ENCODE results near the gene KLHL29.

The KLHL29 gene

GRCh38 chr2:23485261-23485660 lies 100.3 kb downstream of the KLHL29 start:
- Histone ChIP-seq H3K4me2 (ENCODE audit: low read depth, low read length) (no peak overlapping the region), H3K9me3 (replicated peaks; ENCODE audit: insufficient read depth, low read length) (no peaks in the 10 kb centered on the region), H4K20me1 (ENCODE audit: insufficient read depth, low read length) (no peaks in the 10 kb centered on the region), H3K9ac (ENCODE audit: low read length) (no peak overlapping the region), H3K4me3 (ENCODE audit: low read length) (no peak overlapping the region), H3K27ac (ENCODE audit: low read length) (no peak overlapping the region), H3F3A (ENCODE audit: insufficient read depth, low read length) (no peaks in the 10 kb centered on the region), H3K27me3 (replicated peaks; ENCODE audit: insufficient read depth, low read length) (no peaks in the 10 kb centered on the region), H2AFZ (ENCODE audit: low read length) (no peak overlapping the region), H3K9me2 (replicated peaks; ENCODE audit: insufficient read depth, low read length) (no peaks in the 10 kb centered on the region), H3K36me3 (replicated peaks; ENCODE audit: insufficient read depth, low read length) (no peaks in the 10 kb centered on the region), H3K79me2 (ENCODE audit: low read length) (no peaks in the 10 kb centered on the region), H3K4me1 (ENCODE audit: low read length) (no peaks in the 10 kb centered on the region)
- TF ChIP-seq EZH2phosphoT487 (IDR thresholded peaks at IDR 0.05; ENCODE audit: low read length) (no peak), EZH2 (optimal IDR thresholded peaks at IDR 0.05; ENCODE audit: low read depth, low read length) (no peak)
- DNase-seq, result no peak

GRCh38 chr2:23485841-23486683 lies 101.1 kb downstream of the KLHL29 start:
- Histone ChIP-seq H3K4me1 (ENCODE audit: low read length) (no peaks in the 10 kb centered on the region), H3K9me3 (replicated peaks; ENCODE audit: insufficient read depth, low read length) (no peaks in the 10 kb centered on the region), H3K27ac (ENCODE audit: low read length) (no peak overlapping the region), H2AFZ (ENCODE audit: low read length) (no peak overlapping the region), H4K20me1 (ENCODE audit: insufficient read depth, low read length) (no peaks in the 10 kb centered on the region), H3K4me2 (ENCODE audit: low read depth, low read length) (no peak overlapping the region), H3K4me3 (ENCODE audit: low read length) (no peak overlapping the region), H3K36me3 (replicated peaks; ENCODE audit: insufficient read depth, low read length) (no peaks in the 10 kb centered on the region), H3K79me2 (ENCODE audit: low read length) (no peaks in the 10 kb centered on the region), H3F3A (ENCODE audit: insufficient read depth, low read length) (no peaks in the 10 kb centered on the region), H3K27me3 (replicated peaks; ENCODE audit: insufficient read depth, low read length) (no peaks in the 10 kb centered on the region), H3K9ac (ENCODE audit: low read length) (no peak overlapping the region), H3K9me2 (replicated peaks; ENCODE audit: insufficient read depth, low read length) (no peaks in the 10 kb centered on the region)
- TF ChIP-seq EZH2phosphoT487 (IDR thresholded peaks at IDR 0.05; ENCODE audit: low read length), result no peak
- TF ChIP-seq EZH2 (optimal IDR thresholded peaks at IDR 0.05; ENCODE audit: low read depth, low read length), result no peak
- no peak for TF ChIP-seq CTCF (IDR thresholded peaks at IDR 0.05; ENCODE audit: low read length)
- no peak for DNase-seq

- no peak overlapping the region for H3K4me3 ChIP-seq (ENCODE audit: low read length)
- H3K79me2 ChIP-seq (ENCODE audit: low read length), result no peaks in the 10 kb centered on the region
- H3K4me2 ChIP-seq (ENCODE audit: low read depth, low read length), result no peak overlapping the region
- H3K9ac ChIP-seq (ENCODE audit: low read length), result no peak overlapping the region
- H3K9me3 ChIP-seq (replicated peaks; ENCODE audit: insufficient read depth, low read length), result no peaks in the 10 kb centered on the region
- no peaks in the 10 kb centered on the region for H4K20me1 ChIP-seq (ENCODE audit: insufficient read depth, low read length)
- no peaks in the 10 kb centered on the region for H3K36me3 ChIP-seq (replicated peaks; ENCODE audit: insufficient read depth, low read length)
- no peaks in the 10 kb centered on the region for H3K4me1 ChIP-seq (ENCODE audit: low read length)
- no peak for TF ChIP-seq EZH2 (optimal IDR thresholded peaks at IDR 0.05; ENCODE audit: low read depth, low read length)
- no peak for TF ChIP-seq CTCF (IDR thresholded peaks at IDR 0.05; ENCODE audit: low read length)
- TF ChIP-seq EZH2phosphoT487 (IDR thresholded peaks at IDR 0.05; ENCODE audit: low read length), result no peak
- no peaks in the 10 kb centered on the region for H3K27me3 ChIP-seq (replicated peaks; ENCODE audit: insufficient read depth, low read length)
- no peak for DNase-seq
- H3K27ac ChIP-seq (ENCODE audit: low read length), result no peak overlapping the region
- H3K9me2 ChIP-seq (replicated peaks; ENCODE audit: insufficient read depth, low read length), result no peaks in the 10 kb centered on the region
- H3F3A ChIP-seq (ENCODE audit: insufficient read depth, low read length), result no peaks in the 10 kb centered on the region
- no peak overlapping the region for H2AFZ ChIP-seq (ENCODE audit: low read length)
These were observed 101.7 kb downstream of the KLHL29 start for GRCh38 chr2:23486684-23487075.
